HCT116 (cell line): ENCODE measurements around the gene LRRC7. TPM values are rescaled to one million over a fixed set of nuclear protein-coding genes. Genes with fewer than 3 reads are reported as not detected.

Experiments
- ATAC-seq: fragments of 200-7000 bp; cut with Tn5 transposase; 2 replicates; pipeline ENCODE4 v1.9.1; 2020; ENCODE audit warnings: mild to moderate bottlenecking, moderate library complexity
- BruUV-seq: library from RNA; stranded (reverse); fragments of 400-500 nt; replicated peaks from 2 replicates; lab custom pipeline; 2021; lab: Mats Ljungman, UMichigan
- CTCF ChIA-PET: fragments of 300-600 bp; sonication (Branson Sonifier 250); formaldehyde crosslinking; loops from one replicate; lab custom pipeline; 2021; ENCODE audit warnings: antibody characterized with exemption; lab: Charles Lee
- POLR2A ChIA-PET: fragments of 300-600, 350-600 bp; sonication (Branson Sonifier 250); formaldehyde crosslinking; loops from one replicate; lab custom pipeline; 2021; ENCODE audit warnings: antibody characterized with exemption; lab: Charles Lee
- RAD21 ChIA-PET, 2 experiments: fragments of 300-600 bp; sonication (Branson Sonifier 250); formaldehyde crosslinking; loops; one replicate each; lab custom pipeline; 2023; ENCODE audit warnings: low total read pairs in 2 of 2; ENCODE audit not compliant: uncharacterized antibody in 2 of 2, unreplicated experiment in 2 of 2, low non-redundant PET in 1 of 2; lab: Charles Lee
- DNase-seq: peaks from one replicate; pipeline ENCODE4 v3.0.0-alpha.2; 2010; ENCODE audit warnings: low read depth, low spot score
- H2AFZ ChIP-seq: fragments of 200-600 bp; shearing (Covaris generic), sonication (generic); 2 replicates; pipeline ENCODE4 v1.6.1; 2017; ENCODE audit warnings: low read depth, mixed run types, mixed read lengths, antibody characterized with exemption, low read length; ENCODE audit not compliant: poor library complexity, severe bottlenecking
- H3K27ac ChIP-seq: 2 replicates; pipeline ENCODE4 v1.5.1; 2012; ENCODE audit warnings: low read depth, low read length
- H3K27me3 ChIP-seq: fragments of 200-600 bp; sonication (generic); 2 replicates; pipeline ENCODE4 v1.6.1; 2016; ENCODE audit warnings: mixed run types, low read length, mixed read lengths; ENCODE audit not compliant: insufficient read depth
- H3K36me3 ChIP-seq, 2 experiments: fragments of 200-500 bp in 1 of 2; fragments of 200-600 bp in 1 of 2; sonication (Bioruptor generic) in 1 of 2; sonication (generic) in 1 of 2; 2 replicates each; pipeline versions ENCODE4 v1.5.1 to v1.6.1; 2014 to 2016; ENCODE audit warnings: low read length in 2 of 2, inconsistent platforms in 1 of 2, mixed read lengths in 1 of 2, mixed run types in 1 of 2; ENCODE audit not compliant: insufficient read depth in 2 of 2, control insufficient read depth in 1 of 2
- H3K4me1 ChIP-seq, 2 experiments: fragments of 200-600 bp in 1 of 2; sonication (generic) in 1 of 2; 2 replicates each; pipeline versions ENCODE4 v1.5.1 to v1.6.1; 2012 to 2017; ENCODE audit warnings: low read length in 2 of 2, inconsistent platforms in 1 of 2, mild to moderate bottlenecking in 1 of 2, mixed read lengths in 1 of 2, mixed run types in 1 of 2, moderate library complexity in 1 of 2; ENCODE audit not compliant: insufficient read depth in 2 of 2, control insufficient read depth in 1 of 2
- H3K4me2 ChIP-seq: fragments of 200-600 bp; sonication (generic); 2 replicates; pipeline ENCODE4 v1.6.1; 2017; ENCODE audit warnings: mixed run types, low read length, mixed read lengths
- H3K4me3 ChIP-seq, 2 experiments: fragments of 200-600 bp in 1 of 2; sonication (generic) in 1 of 2; replicated peaks in 1 of 2; 2 replicates each; pipeline ENCODE4 v1.5.1; 2011 to 2016; ENCODE audit warnings: low read length in 2 of 2, control low read depth in 1 of 2, low read depth in 1 of 2, mild to moderate bottlenecking in 1 of 2, mixed read lengths in 1 of 2, mixed run types in 1 of 2
- H3K79me2 ChIP-seq: fragments of 200-600 bp; sonication (generic); 2 replicates; pipeline ENCODE4 v1.6.1; 2017; ENCODE audit warnings: mild to moderate bottlenecking, mixed run types, low read length, moderate library complexity, mixed read lengths; ENCODE audit not compliant: insufficient read depth
- H3K9ac ChIP-seq: fragments of 200-600 bp; sonication (generic); 2 replicates; pipeline ENCODE4 v1.6.1; 2016; ENCODE audit warnings: low read length, mixed read lengths
- H3K9me2 ChIP-seq: fragments of 200-600 bp; sonication (generic), shearing (Covaris generic); 2 replicates; pipeline ENCODE4 v1.6.1; 2017; ENCODE audit warnings: mixed run types, mild to moderate bottlenecking, moderate library complexity; ENCODE audit not compliant: insufficient read depth
- H3K9me3 ChIP-seq, 2 experiments: fragments of 200-500 bp in 1 of 2; fragments of 200-600 bp in 1 of 2; sonication (Bioruptor generic) in 1 of 2; sonication (generic) in 1 of 2; 2 replicates each; pipeline ENCODE4 v1.6.1; 2014 to 2017; ENCODE audit warnings: low read length in 2 of 2, mixed read lengths in 2 of 2, inconsistent platforms in 1 of 2, low read depth in 1 of 2, mild to moderate bottlenecking in 1 of 2, mixed run types in 1 of 2, moderate library complexity in 1 of 2; ENCODE audit not compliant: control insufficient read depth in 1 of 2, insufficient read depth in 1 of 2
- H4K20me1 ChIP-seq: fragments of 200-600 bp; sonication (generic), shearing (Covaris generic); 2 replicates; pipeline ENCODE4 v1.6.1; 2017; ENCODE audit warnings: mixed run types, mild to moderate bottlenecking, moderate library complexity; ENCODE audit not compliant: insufficient read depth
- CBX3 ChIP-seq: IDR thresholded peaks from 2 replicates; pipeline ENCODE4 v1.6.1; 2012; ENCODE audit warnings: low read depth
- EGR1 ChIP-seq: IDR thresholded peaks from 2 replicates; pipeline ENCODE4 v1.6.1; 2012; ENCODE audit warnings: low read depth
- EZH2 ChIP-seq: fragments of 200-600 bp; sonication (generic); IDR thresholded peaks from 2 replicates; pipeline ENCODE4 v1.6.1; 2017; ENCODE audit warnings: antibody characterized with exemption, mixed run types
- YY1 ChIP-seq: IDR thresholded peaks from 2 replicates; pipeline ENCODE4 v1.6.1; 2011; ENCODE audit warnings: low read length, low read depth, moderate library complexity, mild to moderate bottlenecking; ENCODE audit not compliant: insufficient replicate concordance; ENCODE audit errors: extremely low read depth
- intact Hi-C: fragments of 100-400 bp; cut with micrococcal nuclease; formaldehyde crosslinking; loops from 2 replicates; pipeline ENCODE4 v1.10.0; 2022
- total RNA-seq: library from RNA; stranded (reverse); gene quantifications from one replicate; pipeline ENCODE4 v1.2.1, GENCODE V29; 2021; ENCODE audit not compliant: unreplicated experiment
- TF ChIP-seq, protein P1 (sequence below), 3 experiments: fragments of 200-600 bp in 1 of 3; sonication (generic) in 1 of 3; IDR thresholded peaks in 2 of 3; conservative IDR thresholded peaks in 1 of 3; 2 replicates each; pipeline ENCODE4 v1.5.1; 2012 to 2017; ENCODE audit warnings: low read depth in 2 of 3, low read length in 2 of 3, antibody characterized with exemption in 1 of 3, borderline replicate concordance in 1 of 3, control low read depth in 1 of 3, mild to moderate bottlenecking in 1 of 3, mixed read lengths in 1 of 3, mixed run types in 1 of 3, moderate library complexity in 1 of 3; ENCODE audit not compliant: insufficient read depth in 1 of 3
- TF ChIP-seq, protein P2 (sequence below): IDR thresholded peaks from 2 replicates; pipeline ENCODE4 v1.6.1; 2012

Gene LRRC7
- total RNA-seq, 1 experiment from 2014 or later: not detected

DNA sequence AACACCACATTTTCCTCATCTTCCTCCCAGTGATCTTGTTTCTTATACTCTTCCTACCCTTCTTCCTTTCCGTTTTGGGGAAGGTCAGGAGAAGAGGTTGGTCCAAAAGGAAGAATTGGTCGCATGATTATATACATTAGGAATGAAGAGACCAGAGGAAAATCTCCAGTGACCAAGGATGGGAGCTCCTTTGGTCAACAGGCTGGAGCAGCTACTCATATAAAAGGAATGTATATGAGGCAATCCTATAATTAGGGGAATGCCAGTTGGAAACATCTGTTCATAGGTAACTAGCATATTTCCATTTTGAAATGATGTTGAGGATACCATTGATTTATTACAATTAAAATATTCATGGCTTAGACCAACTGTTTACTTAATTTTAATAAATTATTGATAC lies 523.2 kb downstream of the LRRC7 start:
- Histone ChIP-seq H3K9me3 (no peaks in the 10 kb centered on the region), H4K20me1 (no peaks in the 10 kb centered on the region), H3K4me2 (no peak overlapping the region), H3K27ac (no peak overlapping the region), H3K27me3 (peaks cover 45% of the 10 kb centered on the region), H3K9ac (no peak overlapping the region), H3K79me2 (no peaks in the 10 kb centered on the region), H3K36me3 (no peaks in the 10 kb centered on the region), H3K4me3 (no peak overlapping the region), H3K4me1 (no peaks in the 10 kb centered on the region), H2AFZ (no peak overlapping the region), H3K9me2 (no peaks in the 10 kb centered on the region)
- ChIA-PET CTCF (no interaction called here), RAD21 (no interaction called here), POLR2A (no interaction called here)
- DNase-seq (no peak), ATAC-seq (no peak)
- no TSS peak for BruUV-seq
- intact Hi-C loops: no loop called here
- TF ChIP-seq, protein P1, sequence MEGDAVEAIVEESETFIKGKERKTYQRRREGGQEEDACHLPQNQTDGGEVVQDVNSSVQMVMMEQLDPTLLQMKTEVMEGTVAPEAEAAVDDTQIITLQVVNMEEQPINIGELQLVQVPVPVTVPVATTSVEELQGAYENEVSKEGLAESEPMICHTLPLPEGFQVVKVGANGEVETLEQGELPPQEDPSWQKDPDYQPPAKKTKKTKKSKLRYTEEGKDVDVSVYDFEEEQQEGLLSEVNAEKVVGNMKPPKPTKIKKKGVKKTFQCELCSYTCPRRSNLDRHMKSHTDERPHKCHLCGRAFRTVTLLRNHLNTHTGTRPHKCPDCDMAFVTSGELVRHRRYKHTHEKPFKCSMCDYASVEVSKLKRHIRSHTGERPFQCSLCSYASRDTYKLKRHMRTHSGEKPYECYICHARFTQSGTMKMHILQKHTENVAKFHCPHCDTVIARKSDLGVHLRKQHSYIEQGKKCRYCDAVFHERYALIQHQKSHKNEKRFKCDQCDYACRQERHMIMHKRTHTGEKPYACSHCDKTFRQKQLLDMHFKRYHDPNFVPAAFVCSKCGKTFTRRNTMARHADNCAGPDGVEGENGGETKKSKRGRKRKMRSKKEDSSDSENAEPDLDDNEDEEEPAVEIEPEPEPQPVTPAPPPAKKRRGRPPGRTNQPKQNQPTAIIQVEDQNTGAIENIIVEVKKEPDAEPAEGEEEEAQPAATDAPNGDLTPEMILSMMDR (IDR thresholded peaks at IDR 0.05 in 2 of 3, conservative IDR thresholded peaks at IDR 0.05 in 1 of 3; ENCODE audit: borderline replicate concordance in 1 of 3, insufficient read depth in 1 of 3, low read depth in 2 of 3, low read length in 2 of 3): no peak
- no peak for TF ChIP-seq EZH2
- TF ChIP-seq, protein P2, sequence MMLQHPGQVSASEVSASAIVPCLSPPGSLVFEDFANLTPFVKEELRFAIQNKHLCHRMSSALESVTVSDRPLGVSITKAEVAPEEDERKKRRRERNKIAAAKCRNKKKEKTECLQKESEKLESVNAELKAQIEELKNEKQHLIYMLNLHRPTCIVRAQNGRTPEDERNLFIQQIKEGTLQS: no peak
- no peak for TF ChIP-seq CBX3
- no peak for TF ChIP-seq EGR1
- TF ChIP-seq YY1: no peak

DNA sequence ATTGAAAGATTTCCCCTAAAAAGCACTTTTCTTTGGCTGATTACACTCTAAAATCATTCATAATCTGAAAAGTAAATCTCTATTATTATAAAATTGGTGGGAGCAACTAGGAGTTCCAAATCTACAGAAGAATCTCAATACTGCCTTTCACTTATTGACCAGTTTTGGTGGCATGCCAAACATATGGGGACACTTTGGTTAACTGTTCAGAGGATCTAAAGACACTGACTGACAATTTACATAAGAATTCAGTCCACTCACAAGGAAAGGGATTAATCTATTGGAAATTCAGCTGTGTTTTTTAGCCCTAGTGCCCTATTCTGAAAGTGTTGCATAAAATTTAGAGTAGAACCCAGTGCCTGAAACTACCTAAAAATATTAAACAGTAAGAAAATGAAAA lies 524.1 kb downstream of the LRRC7 start:
- ChIA-PET RAD21 (no interaction called here), CTCF (no interaction called here), POLR2A (no interaction called here)
- no TSS peak for BruUV-seq
- Histone ChIP-seq H3K4me3 (no peak overlapping the region), H3K9me2 (no peaks in the 10 kb centered on the region), H3K27ac (no peak overlapping the region), H3K27me3 (peaks cover 45% of the 10 kb centered on the region), H2AFZ (no peak overlapping the region), H3K9me3 (no peaks in the 10 kb centered on the region), H3K4me2 (no peak overlapping the region), H3K36me3 (no peaks in the 10 kb centered on the region), H4K20me1 (no peaks in the 10 kb centered on the region), H3K79me2 (no peaks in the 10 kb centered on the region), H3K4me1 (no peaks in the 10 kb centered on the region), H3K9ac (no peak overlapping the region)
- DNase-seq: no peak
- intact Hi-C loops: no loop called here
- ATAC-seq: no peak
- no peak for TF ChIP-seq EZH2
